ENCODE data around the gene UBE2Z.

GRCh38 chr17:48869821-48870318 lies 38.3 kb upstream of the UBE2Z start:
- TF ChIP-seq ZFP36 (IDR thresholded peaks at IDR 0.05; ENCODE audit: low read depth, low read length, partially characterized antibody): no peak
- TF ChIP-seq KDM1A (IDR thresholded peaks at IDR 0.05): no peak
- no peak for TF ChIP-seq POLR2A (conservative IDR thresholded peaks at IDR 0.05)
- TF ChIP-seq ELF1 (tag; IDR thresholded peaks at IDR 0.05): no peak
- no peak for TF ChIP-seq CTCF (IDR thresholded peaks at IDR 0.05 in 2 of 3, conservative IDR thresholded peaks at IDR 0.05 in 1 of 3; ENCODE audit: insufficient read depth in 2 of 3, low read depth in 1 of 3, low read length in 3 of 3)
